ENCODE results near the gene GRID1. TPM values are rescaled to one million over a fixed set of nuclear protein-coding genes. Genes with fewer than 3 reads are reported as not detected.

GRID1 gene
- not detected for total RNA-seq

GRCh38 chr10:86366033-86366901, at the start of gene GRID1:
TSS of gene GRID1 (minus strand) at chr10:86366795.
- H3K27ac Mint-ChIP-seq: no peak within 1 kb of the TSS
- peaks cover 10% of the 10 kb centered on the region for H3K4me1 Mint-ChIP-seq
- H3K27me3 Mint-ChIP-seq: peaks cover 76% of the 10 kb centered on the region
- CTCF ChIA-PET: no interaction called here
- H3K36me3 Mint-ChIP-seq (ENCODE audit: low read depth): no peaks in the 10 kb centered on the region
- H3K4me3 Mint-ChIP-seq: peak within 1 kb of the TSS; percentile 59
- H3K9me3 Mint-ChIP-seq: no peaks in the 10 kb centered on the region
- POLR2A ChIA-PET: no interaction called here
- DNase-seq: no peak

GRCh38 chr10:86415583-86415982, 49.0 kb upstream of the GRID1 start:
- Mint-ChIP-seq H3K27me3 (peaks cover 4% of the 10 kb centered on the region), H3K27ac (no peak overlapping the region), H3K9me3 (peaks cover 5% of the 10 kb centered on the region), H3K4me1 (peaks cover 35% of the 10 kb centered on the region), H3K4me3 (no peak overlapping the region), H3K36me3 (ENCODE audit: low read depth) (peaks cover 6% of the 10 kb centered on the region)
- DNase-seq: no peak
- CTCF ChIA-PET: no interaction called here
- POLR2A ChIA-PET: interaction anchor here (7.1 kb wide), 1 partner anchor 15 kb away, joined by 91 read pairs; no protein-coding TSS in a partner anchor

GRCh38 chr10:86415116-86415515, 48.5 kb upstream of the GRID1 start:
- no peak for DNase-seq
- peaks cover 6% of the 10 kb centered on the region for H3K36me3 Mint-ChIP-seq (ENCODE audit: low read depth)
- ChIA-PET POLR2A (interaction anchor here (7.1 kb wide), 1 partner anchor 14 kb away, joined by 91 read pairs; no protein-coding TSS in a partner anchor), CTCF (interaction anchor here (0.5 to 6.1 kb wide), 2 partner anchors 13 to 47 kb away, joined by 3 to 57 read pairs; no protein-coding TSS in a partner anchor)
- peaks cover 5% of the 10 kb centered on the region for H3K9me3 Mint-ChIP-seq
- H3K27me3 Mint-ChIP-seq: peaks cover 4% of the 10 kb centered on the region
- H3K4me1 Mint-ChIP-seq: peaks cover 37% of the 10 kb centered on the region
- H3K27ac Mint-ChIP-seq: no peak overlapping the region
- no peak overlapping the region for H3K4me3 Mint-ChIP-seq

- POLR2A ChIA-PET: interaction anchor here (1.2 to 7.1 kb wide), 3 partner anchors 12 to 109 kb away, joined by 3 to 91 read pairs (median 8); partner anchors contain the start of gene WAPL
- H3K36me3 Mint-ChIP-seq (ENCODE audit: low read depth): peaks cover 6% of the 10 kb centered on the region
- peak overlapping the region; percentile 82 for H3K27ac Mint-ChIP-seq
- H3K9me3 Mint-ChIP-seq: peaks cover 5% of the 10 kb centered on the region
- H3K4me1 Mint-ChIP-seq: peaks cover 37% of the 10 kb centered on the region
- CTCF ChIA-PET: interaction anchor here (0.6 to 6.1 kb wide), 2 partner anchors 11 to 34 kb away, joined by 3 to 57 read pairs; no protein-coding TSS in a partner anchor
- DNase-seq: peak; percentile 31
- peaks cover 4% of the 10 kb centered on the region for H3K27me3 Mint-ChIP-seq
- no peak overlapping the region for H3K4me3 Mint-ChIP-seq
Measured at GRCh38 chr10:86413046-86413728, 46.6 kb upstream of the GRID1 start.

GRCh38 chr10:86411852-86412560, 45.4 kb upstream of the GRID1 start:
- CTCF ChIA-PET: interaction anchor here (0.6 to 6.1 kb wide), 2 partner anchors 10 to 32 kb away, joined by 4 to 57 read pairs; no protein-coding TSS in a partner anchor
- Mint-ChIP-seq H3K36me3 (ENCODE audit: low read depth) (peaks cover 6% of the 10 kb centered on the region), H3K27ac (peak overlapping the region; percentile 82), H3K4me1 (peaks cover 37% of the 10 kb centered on the region), H3K27me3 (peaks cover 4% of the 10 kb centered on the region), H3K4me3 (peak overlapping the region; percentile 1), H3K9me3 (peaks cover 5% of the 10 kb centered on the region)
- POLR2A ChIA-PET: interaction anchor here (0.9 to 7.1 kb wide), 4 partner anchors 10 to 109 kb away, joined by 3 to 91 read pairs (median 4); partner anchors contain the start of gene WAPL
- no peak for DNase-seq

- peaks cover 6% of the 10 kb centered on the region for H3K36me3 Mint-ChIP-seq (ENCODE audit: low read depth)
- peaks cover 5% of the 10 kb centered on the region for H3K9me3 Mint-ChIP-seq
- H3K27me3 Mint-ChIP-seq: peaks cover 4% of the 10 kb centered on the region
- ChIA-PET CTCF (interaction anchor here (0.5 to 6.1 kb wide), 3 partner anchors 10 to 303 kb away, joined by 3 to 57 read pairs (median 3); no protein-coding TSS in a partner anchor), POLR2A (interaction anchor here (0.9 to 7.1 kb wide), 4 partner anchors 10 to 110 kb away, joined by 3 to 91 read pairs (median 4); partner anchors contain the start of gene WAPL)
- DNase-seq: peak; percentile 49
- peak overlapping the region; percentile 82 for H3K27ac Mint-ChIP-seq
- peak overlapping the region; percentile 31 for H3K4me3 Mint-ChIP-seq
- peaks cover 37% of the 10 kb centered on the region for H3K4me1 Mint-ChIP-seq
Measured at GRCh38 chr10:86411281-86411841, 44.8 kb upstream of the GRID1 start.

GRCh38 chr10:86410542-86411124, 44.0 kb upstream of the GRID1 start:
- ChIA-PET POLR2A (interaction anchor here (0.9 to 7.1 kb wide), 3 partner anchors 10 to 111 kb away, joined by 3 to 91 read pairs (median 4); partner anchors contain the start of gene WAPL), CTCF (interaction anchor here (0.5 to 6.1 kb wide), 3 partner anchors 9 to 304 kb away, joined by 3 to 57 read pairs (median 3); no protein-coding TSS in a partner anchor)
- Mint-ChIP-seq H3K36me3 (ENCODE audit: low read depth) (peaks cover 6% of the 10 kb centered on the region), H3K9me3 (peaks cover 5% of the 10 kb centered on the region), H3K4me3 (no peak overlapping the region), H3K27ac (peak overlapping the region; percentile 82), H3K4me1 (peaks cover 37% of the 10 kb centered on the region), H3K27me3 (peaks cover 1% of the 10 kb centered on the region)
- no peak for DNase-seq

GRCh38 chr10:86409183-86409582, 42.6 kb upstream of the GRID1 start:
- POLR2A ChIA-PET: interaction anchor here (7.1 kb wide), 1 partner anchor 8 kb away, joined by 91 read pairs; no protein-coding TSS in a partner anchor
- H3K27ac Mint-ChIP-seq: no peak overlapping the region
- peaks cover 6% of the 10 kb centered on the region for H3K36me3 Mint-ChIP-seq (ENCODE audit: low read depth)
- peaks cover 5% of the 10 kb centered on the region for H3K9me3 Mint-ChIP-seq
- peaks cover 4% of the 10 kb centered on the region for H3K27me3 Mint-ChIP-seq
- no peak overlapping the region for H3K4me3 Mint-ChIP-seq
- CTCF ChIA-PET: interaction anchor here (6.1 kb wide), 1 partner anchor 7 kb away, joined by 57 read pairs; no protein-coding TSS in a partner anchor
- DNase-seq: no peak
- peaks cover 34% of the 10 kb centered on the region for H3K4me1 Mint-ChIP-seq

GRCh38 chr10:86403183-86403797, 36.7 kb upstream of the GRID1 start:
- no peak for DNase-seq
- ChIA-PET CTCF (interaction anchor here (0.7 to 4.8 kb wide), 3 partner anchors 9 to 240 kb away, joined by 3 to 83 read pairs (median 57); no protein-coding TSS in a partner anchor), POLR2A (interaction anchor here (5.1 kb wide), 1 partner anchor 9 kb away, joined by 91 read pairs; no protein-coding TSS in a partner anchor)
- Mint-ChIP-seq H3K9me3 (no peaks in the 10 kb centered on the region), H3K36me3 (ENCODE audit: low read depth) (no peaks in the 10 kb centered on the region), H3K27ac (no peak overlapping the region), H3K27me3 (peaks cover 21% of the 10 kb centered on the region), H3K4me3 (no peak overlapping the region), H3K4me1 (peaks cover 14% of the 10 kb centered on the region)

- no peak overlapping the region for H3K4me3 Mint-ChIP-seq
- H3K4me1 Mint-ChIP-seq: peaks cover 14% of the 10 kb centered on the region
- H3K9me3 Mint-ChIP-seq: no peaks in the 10 kb centered on the region
- ChIA-PET CTCF (interaction anchor here (2.0 to 4.8 kb wide), 3 partner anchors 10 to 183 kb away, joined by 4 to 83 read pairs (median 57); no protein-coding TSS in a partner anchor), POLR2A (interaction anchor here (1.1 to 5.1 kb wide), 2 partner anchors 10 to 46 kb away, joined by 5 to 91 read pairs; no protein-coding TSS in a partner anchor)
- DNase-seq: no peak
- H3K27me3 Mint-ChIP-seq: peaks cover 23% of the 10 kb centered on the region
- no peaks in the 10 kb centered on the region for H3K36me3 Mint-ChIP-seq (ENCODE audit: low read depth)
- no peak overlapping the region for H3K27ac Mint-ChIP-seq
Measured at GRCh38 chr10:86402283-86402941, 35.8 kb upstream of the GRID1 start.

Measured in activated CD4-positive, alpha-beta memory T cell treated with anti-CD3 and anti-CD28 coated beads, Interleukin-2, amount 10 ng/mL, durations not matched to agents 7 days and 5 days (primary cell).